ENCODE results near the gene CENPF. TPM values are rescaled to one million over a fixed set of nuclear protein-coding genes. Genes with fewer than 3 reads are reported as not detected.

Gene CENPF
- total and polyA plus RNA-seq, 2 of the 13 experiments (the other 11 are each of a cell fraction or from before 2014, with no cell fraction given) = 14.7 to 84.9 TPM

DNA sequence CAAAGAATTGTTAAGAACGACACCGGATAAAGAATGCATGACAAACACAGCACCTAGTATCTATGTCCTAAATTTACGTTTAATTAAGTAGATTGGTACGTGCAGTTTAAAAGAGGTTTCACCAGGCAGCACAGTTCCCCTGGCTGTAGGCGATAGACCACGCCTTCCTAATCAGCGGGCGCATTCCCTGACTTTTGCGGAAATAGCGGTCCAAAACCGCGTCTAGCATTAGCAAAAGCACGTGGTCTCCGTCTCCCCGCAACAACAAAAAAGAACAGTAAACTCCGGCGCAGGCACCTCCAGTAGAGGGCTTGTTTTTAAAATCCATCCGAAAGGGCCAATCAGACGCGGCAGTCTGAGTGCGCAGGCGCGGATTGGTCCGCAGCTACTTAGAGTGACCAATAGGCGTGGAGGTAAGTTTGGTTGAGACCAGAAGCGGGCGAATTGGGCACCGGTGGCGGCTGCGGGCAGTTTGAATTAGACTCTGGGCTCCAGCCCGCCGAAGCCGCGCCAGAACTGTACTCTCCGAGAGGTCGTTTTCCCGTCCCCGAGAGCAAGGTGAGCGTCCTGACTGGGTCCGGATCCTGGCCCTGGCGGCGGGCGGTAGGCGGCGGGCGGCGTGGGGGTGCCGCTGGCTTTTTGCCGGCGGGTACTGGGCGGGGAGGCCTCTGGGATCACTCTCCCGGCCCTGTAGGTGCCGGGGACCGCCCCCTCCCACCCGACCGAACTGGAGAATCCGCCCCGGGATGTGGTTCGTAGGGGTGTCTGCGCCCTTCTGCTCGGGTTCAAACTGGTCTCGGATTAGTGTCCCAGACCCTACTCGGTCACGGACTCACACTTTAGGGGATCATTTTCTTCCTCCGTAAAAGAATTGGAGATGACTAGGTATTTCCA is at the start of gene CENPF (continued):
- peak; percentile 81 for TF ChIP-seq TBX2 (CRISPR knock-in tag; IDR thresholded peaks at IDR 0.05; ENCODE audit: borderline replicate concordance)
- TF ChIP-seq BORCS8-MEF2B (CRISPR knock-in tag; IDR thresholded peaks at IDR 0.05) = peak; percentile 98
- TF ChIP-seq ZBTB3 (CRISPR knock-in tag; IDR thresholded peaks at IDR 0.05; ENCODE audit: borderline replicate concordance, low read depth) = 0 out of 2 replicates have a peak, but pooled peaks have one; percentile 24
- peak; percentile 99 for TF ChIP-seq ZNF878 (CRISPR knock-in tag; IDR thresholded peaks at IDR 0.05)
- TF ChIP-seq, protein P1, sequence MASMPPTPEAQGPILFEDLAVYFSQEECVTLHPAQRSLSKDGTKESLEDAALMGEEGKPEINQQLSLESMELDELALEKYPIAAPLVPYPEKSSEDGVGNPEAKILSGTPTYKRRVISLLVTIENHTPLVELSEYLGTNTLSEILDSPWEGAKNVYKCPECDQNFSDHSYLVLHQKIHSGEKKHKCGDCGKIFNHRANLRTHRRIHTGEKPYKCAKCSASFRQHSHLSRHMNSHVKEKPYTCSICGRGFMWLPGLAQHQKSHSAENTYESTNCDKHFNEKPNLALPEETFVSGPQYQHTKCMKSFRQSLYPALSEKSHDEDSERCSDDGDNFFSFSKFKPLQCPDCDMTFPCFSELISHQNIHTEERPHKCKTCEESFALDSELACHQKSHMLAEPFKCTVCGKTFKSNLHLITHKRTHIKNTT (CRISPR knock-in tag; IDR thresholded peaks at IDR 0.05) = no peak
- 0 out of 2 replicates have a peak, but pooled peaks have one; percentile 35 for TF ChIP-seq ZSCAN25 (CRISPR knock-in tag; IDR thresholded peaks at IDR 0.05)
- TF ChIP-seq, protein P2, sequence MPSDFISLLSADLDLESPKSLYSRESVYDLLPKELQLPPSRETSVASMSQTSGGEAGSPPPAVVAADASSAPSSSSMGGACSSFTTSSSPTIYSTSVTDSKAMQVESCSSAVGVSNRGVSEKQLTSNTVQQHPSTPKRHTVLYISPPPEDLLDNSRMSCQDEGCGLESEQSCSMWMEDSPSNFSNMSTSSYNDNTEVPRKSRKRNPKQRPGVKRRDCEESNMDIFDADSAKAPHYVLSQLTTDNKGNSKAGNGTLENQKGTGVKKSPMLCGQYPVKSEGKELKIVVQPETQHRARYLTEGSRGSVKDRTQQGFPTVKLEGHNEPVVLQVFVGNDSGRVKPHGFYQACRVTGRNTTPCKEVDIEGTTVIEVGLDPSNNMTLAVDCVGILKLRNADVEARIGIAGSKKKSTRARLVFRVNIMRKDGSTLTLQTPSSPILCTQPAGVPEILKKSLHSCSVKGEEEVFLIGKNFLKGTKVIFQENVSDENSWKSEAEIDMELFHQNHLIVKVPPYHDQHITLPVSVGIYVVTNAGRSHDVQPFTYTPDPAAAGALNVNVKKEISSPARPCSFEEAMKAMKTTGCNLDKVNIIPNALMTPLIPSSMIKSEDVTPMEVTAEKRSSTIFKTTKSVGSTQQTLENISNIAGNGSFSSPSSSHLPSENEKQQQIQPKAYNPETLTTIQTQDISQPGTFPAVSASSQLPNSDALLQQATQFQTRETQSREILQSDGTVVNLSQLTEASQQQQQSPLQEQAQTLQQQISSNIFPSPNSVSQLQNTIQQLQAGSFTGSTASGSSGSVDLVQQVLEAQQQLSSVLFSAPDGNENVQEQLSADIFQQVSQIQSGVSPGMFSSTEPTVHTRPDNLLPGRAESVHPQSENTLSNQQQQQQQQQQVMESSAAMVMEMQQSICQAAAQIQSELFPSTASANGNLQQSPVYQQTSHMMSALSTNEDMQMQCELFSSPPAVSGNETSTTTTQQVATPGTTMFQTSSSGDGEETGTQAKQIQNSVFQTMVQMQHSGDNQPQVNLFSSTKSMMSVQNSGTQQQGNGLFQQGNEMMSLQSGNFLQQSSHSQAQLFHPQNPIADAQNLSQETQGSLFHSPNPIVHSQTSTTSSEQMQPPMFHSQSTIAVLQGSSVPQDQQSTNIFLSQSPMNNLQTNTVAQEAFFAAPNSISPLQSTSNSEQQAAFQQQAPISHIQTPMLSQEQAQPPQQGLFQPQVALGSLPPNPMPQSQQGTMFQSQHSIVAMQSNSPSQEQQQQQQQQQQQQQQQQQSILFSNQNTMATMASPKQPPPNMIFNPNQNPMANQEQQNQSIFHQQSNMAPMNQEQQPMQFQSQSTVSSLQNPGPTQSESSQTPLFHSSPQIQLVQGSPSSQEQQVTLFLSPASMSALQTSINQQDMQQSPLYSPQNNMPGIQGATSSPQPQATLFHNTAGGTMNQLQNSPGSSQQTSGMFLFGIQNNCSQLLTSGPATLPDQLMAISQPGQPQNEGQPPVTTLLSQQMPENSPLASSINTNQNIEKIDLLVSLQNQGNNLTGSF (CRISPR knock-in tag; IDR thresholded peaks at IDR 0.05) = peak; percentile 22; the same call in 1 of the 2 replicates
- peak; percentile 79 for TF ChIP-seq PHF8 (CRISPR knock-in tag; IDR thresholded peaks at IDR 0.05)
- TF ChIP-seq, protein P3, sequence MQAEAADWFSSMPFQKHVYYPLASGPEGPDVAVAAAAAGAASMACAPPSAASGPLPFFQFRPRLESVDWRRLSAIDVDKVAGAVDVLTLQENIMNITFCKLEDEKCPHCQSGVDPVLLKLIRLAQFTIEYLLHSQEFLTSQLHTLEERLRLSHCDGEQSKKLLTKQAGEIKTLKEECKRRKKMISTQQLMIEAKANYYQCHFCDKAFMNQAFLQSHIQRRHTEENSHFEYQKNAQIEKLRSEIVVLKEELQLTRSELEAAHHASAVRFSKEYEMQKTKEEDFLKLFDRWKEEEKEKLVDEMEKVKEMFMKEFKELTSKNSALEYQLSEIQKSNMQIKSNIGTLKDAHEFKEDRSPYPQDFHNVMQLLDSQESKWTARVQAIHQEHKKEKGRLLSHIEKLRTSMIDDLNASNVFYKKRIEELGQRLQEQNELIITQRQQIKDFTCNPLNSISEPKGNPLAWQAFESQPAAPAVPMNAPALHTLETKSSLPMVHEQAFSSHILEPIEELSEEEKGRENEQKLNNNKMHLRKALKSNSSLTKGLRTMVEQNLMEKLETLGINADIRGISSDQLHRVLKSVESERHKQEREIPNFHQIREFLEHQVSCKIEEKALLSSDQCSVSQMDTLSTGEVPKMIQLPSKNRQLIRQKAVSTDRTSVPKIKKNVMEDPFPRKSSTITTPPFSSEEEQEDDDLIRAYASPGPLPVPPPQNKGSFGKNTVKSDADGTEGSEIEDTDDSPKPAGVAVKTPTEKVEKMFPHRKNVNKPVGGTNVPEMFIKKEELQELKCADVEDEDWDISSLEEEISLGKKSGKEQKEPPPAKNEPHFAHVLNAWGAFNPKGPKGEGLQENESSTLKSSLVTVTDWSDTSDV (CRISPR knock-in tag; IDR thresholded peaks at IDR 0.05) = peak; percentile 69; the same call in 1 of the 2 replicates
- TF ChIP-seq CENPX (CRISPR knock-in tag; IDR thresholded peaks at IDR 0.05) = no peak
- TF ChIP-seq AGO1 (IDR thresholded peaks at IDR 0.05; ENCODE audit: low read depth, low read length, poor library complexity, severe bottlenecking) = no peak
- TF ChIP-seq SMARCE1 (IDR thresholded peaks at IDR 0.05; ENCODE audit: borderline replicate concordance) = no peak
- no peak for TF ChIP-seq ZNF329 (CRISPR knock-in tag; IDR thresholded peaks at IDR 0.05; ENCODE audit: low read depth)
- peak; percentile 97 for TF ChIP-seq ZNF749 (CRISPR knock-in tag; IDR thresholded peaks at IDR 0.05; ENCODE audit: borderline replicate concordance)
- TF ChIP-seq ZNF33B (CRISPR knock-in tag; IDR thresholded peaks at IDR 0.05) = 0 out of 2 replicates have a peak, but pooled peaks have one; percentile 52
- 0 out of 2 replicates have a peak, but pooled peaks have one; percentile 38 for TF ChIP-seq HNRNPL (IDR thresholded peaks at IDR 0.05; ENCODE audit: low read depth, low read length)
- no peak for TF ChIP-seq GABPA (IDR thresholded peaks at IDR 0.05; ENCODE audit: low read depth, low read length)
- TF ChIP-seq GABPA (CRISPR knock-in tag; IDR thresholded peaks at IDR 0.05; ENCODE audit: low read depth) = peak; percentile 45; the same call in 1 of the 2 replicates
- peak; percentile 94 for TF ChIP-seq CCDC6 (CRISPR knock-in tag; IDR thresholded peaks at IDR 0.05)
